ENCODE measurements around the gene THSD4.

GRCh38 chr15:71104636-71105035, 10.6 kb upstream of the THSD4 start:
- TF ChIP-seq EP300 (IDR thresholded peaks at IDR 0.05) (no peak), POLR2A (IDR thresholded peaks at IDR 0.05) (no peak), CTCF (IDR thresholded peaks at IDR 0.05) (no peak)

Measured in sigmoid colon (tissue), 4 donors.